Activated CD4-positive, alpha-beta T cell treated with anti-CD3 and anti-CD28 coated beads for 24 hours (primary cell): ENCODE measurements around the gene MCAT.

Experiments
- DNase-seq, 2 donors: peaks; one replicate each; pipeline ENCODE4 v3.0.0-alpha.2; 2020; ENCODE audit warnings: low read depth in 2 of 2

MCAT gene

GRCh38 chr22:43094085-43094484, 49.1 kb downstream of the MCAT start:
- no peak for DNase-seq

GRCh38 chr22:43092085-43092484, 51.1 kb downstream of the MCAT start:
- DNase-seq, result no peak

GRCh38 chr22:43090130-43090789, 52.9 kb downstream of the MCAT start:
- DNase-seq, result peak; percentile 21 to 24

- DNase-seq, result peak; percentile 83 to 91
Observed at GRCh38 chr22:43088984-43089717, 54.0 kb downstream of the MCAT start, which contains the start of gene TTLL1. Gene TTLL1 (minus strand): TSS chr22:43089391. CDS start chr22:43075586, 13,805 bp downstream.

GRCh38 chr22:43088627-43088983, 54.6 kb downstream of the MCAT start:
- no peak for DNase-seq

GRCh38 chr22:43085658-43086606, 57.3 kb downstream of the MCAT start:
- no peak for DNase-seq
